ENCODE results near the gene SLC25A36.
A peak's percentile ranks its signal among the peaks of the same experiment; 100 is the strongest.

The SLC25A36 gene

GRCh38 chr3:140910860-140911259 is 30.8 kb upstream of the SLC25A36 start:
- H3K9ac ChIP-seq (ENCODE audit: low read length) = no peak overlapping the region
- no peaks in the 10 kb centered on the region for H3K9me2 ChIP-seq (ENCODE audit: low read depth, low read length)
- H3K79me2 ChIP-seq (ENCODE audit: insufficient read depth, low read length) = no peaks in the 10 kb centered on the region
- no peak for TF ChIP-seq EZH2 (IDR thresholded peaks at IDR 0.05; ENCODE audit: borderline replicate concordance, low read length)
- 0 out of 2 replicates have a peak, but pooled peaks have one; percentile 10 for TF ChIP-seq CTCF (IDR thresholded peaks at IDR 0.05; ENCODE audit: low read length)
- no peaks in the 10 kb centered on the region for H3K9me3 ChIP-seq (ENCODE audit: low read length)
- no peaks in the 10 kb centered on the region for H3F3A ChIP-seq (ENCODE audit: insufficient read depth, low read length)
- H3K27ac ChIP-seq (ENCODE audit: low read depth, low read length, poor library complexity, severe bottlenecking) = no peak overlapping the region
- H3K36me3 ChIP-seq (ENCODE audit: insufficient read depth, low read length) = no peaks in the 10 kb centered on the region
- no peaks in the 10 kb centered on the region for H3K4me1 ChIP-seq (ENCODE audit: insufficient read depth, low read length, severe bottlenecking)
- peak overlapping the region; percentile 39 for H3K4me2 ChIP-seq (ENCODE audit: low read length)
- H3K27me3 ChIP-seq (ENCODE audit: insufficient read depth, low read length) = no peaks in the 10 kb centered on the region
- no peak overlapping the region for H2AFZ ChIP-seq (ENCODE audit: low read length)
- peak overlapping the region; percentile 46 for H3K4me3 ChIP-seq (ENCODE audit: low read depth, low read length, poor library complexity, severe bottlenecking)
- no peaks in the 10 kb centered on the region for H4K20me1 ChIP-seq (ENCODE audit: insufficient read depth, low read length)

GRCh38 chr3:140911822-140912221 is 29.8 kb upstream of the SLC25A36 start:
- H3K4me1 ChIP-seq (ENCODE audit: insufficient read depth, low read length, severe bottlenecking) = no peaks in the 10 kb centered on the region
- H3K79me2 ChIP-seq (ENCODE audit: insufficient read depth, low read length) = no peaks in the 10 kb centered on the region
- no peaks in the 10 kb centered on the region for H3K9me3 ChIP-seq (ENCODE audit: low read length)
- no peaks in the 10 kb centered on the region for H3K36me3 ChIP-seq (ENCODE audit: insufficient read depth, low read length)
- H3F3A ChIP-seq (ENCODE audit: insufficient read depth, low read length) = no peaks in the 10 kb centered on the region
- no peaks in the 10 kb centered on the region for H4K20me1 ChIP-seq (ENCODE audit: insufficient read depth, low read length)
- H3K27me3 ChIP-seq (ENCODE audit: insufficient read depth, low read length) = no peaks in the 10 kb centered on the region
- no peak overlapping the region for H3K4me3 ChIP-seq (ENCODE audit: low read depth, low read length, poor library complexity, severe bottlenecking)
- H3K27ac ChIP-seq (ENCODE audit: low read depth, low read length, poor library complexity, severe bottlenecking) = no peak overlapping the region
- H2AFZ ChIP-seq (ENCODE audit: low read length) = no peak overlapping the region
- no peaks in the 10 kb centered on the region for H3K9me2 ChIP-seq (ENCODE audit: low read depth, low read length)
- no peak for TF ChIP-seq EZH2 (IDR thresholded peaks at IDR 0.05; ENCODE audit: borderline replicate concordance, low read length)
- no peak for TF ChIP-seq CTCF (IDR thresholded peaks at IDR 0.05; ENCODE audit: low read length)
- no peak overlapping the region for H3K9ac ChIP-seq (ENCODE audit: low read length)
- H3K4me2 ChIP-seq (ENCODE audit: low read length) = no peak overlapping the region

- H3K9ac ChIP-seq (ENCODE audit: low read length) = no peak overlapping the region
- H3K9me3 ChIP-seq (ENCODE audit: low read length) = no peaks in the 10 kb centered on the region
- no peak overlapping the region for H3K27ac ChIP-seq (ENCODE audit: low read depth, low read length, poor library complexity, severe bottlenecking)
- H3K4me2 ChIP-seq (ENCODE audit: low read length) = no peak overlapping the region
- H3K4me1 ChIP-seq (ENCODE audit: insufficient read depth, low read length, severe bottlenecking) = no peaks in the 10 kb centered on the region
- no peaks in the 10 kb centered on the region for H3K9me2 ChIP-seq (ENCODE audit: low read depth, low read length)
- no peaks in the 10 kb centered on the region for H3K79me2 ChIP-seq (ENCODE audit: insufficient read depth, low read length)
- H3K4me3 ChIP-seq (ENCODE audit: low read depth, low read length, poor library complexity, severe bottlenecking) = no peak overlapping the region
- H3K36me3 ChIP-seq (ENCODE audit: insufficient read depth, low read length) = no peaks in the 10 kb centered on the region
- no peaks in the 10 kb centered on the region for H4K20me1 ChIP-seq (ENCODE audit: insufficient read depth, low read length)
- H3K27me3 ChIP-seq (ENCODE audit: insufficient read depth, low read length) = no peaks in the 10 kb centered on the region
- H2AFZ ChIP-seq (ENCODE audit: low read length) = no peak overlapping the region
- H3F3A ChIP-seq (ENCODE audit: insufficient read depth, low read length) = no peaks in the 10 kb centered on the region
- TF ChIP-seq EZH2 (IDR thresholded peaks at IDR 0.05; ENCODE audit: borderline replicate concordance, low read length) = no peak
- no peak for TF ChIP-seq CTCF (IDR thresholded peaks at IDR 0.05; ENCODE audit: low read length)
These were observed 27.9 kb upstream of the SLC25A36 start for GRCh38 chr3:140913728-140914127.

All from OCI-LY1 (cell line).